ENCODE data around the gene FOXO3. TPM values are rescaled to one million over a fixed set of nuclear protein-coding genes. Genes with fewer than 3 reads are reported as not detected.

Gene FOXO3
- total and polyA plus RNA-seq, 7 donors = 13.8 to 84.7 (median 66.4) TPM

GRCh38 chr6:108711826-108712225 lies 151.1 kb downstream of the FOXO3 start:
- intact Hi-C loops (cut with DNase I) = loop anchor here (5.0 kb wide), 1 partner anchor 155 kb away; no protein-coding TSS in a partner anchor
- DNase-seq = no peak
- Histone ChIP-seq H3K36me3 (no peaks in the 10 kb centered on the region), H3K4me1 (peaks cover 0 to 60% (median 53%) of the 10 kb centered on the region in 4 donors), H3K9me3 (no peaks in the 10 kb centered on the region), H3K27me3 (no peaks in the 10 kb centered on the region), H3K27ac (peak overlapping the region in 3 of 4 donors; percentile 14 to 78 (median 76)), H3K4me3 (no peak overlapping the region)
- TF ChIP-seq POLR2AphosphoS5 (IDR thresholded peaks at IDR 0.05) (no peak), CTCF (IDR thresholded peaks at IDR 0.05) (no peak), EP300 (IDR thresholded peaks at IDR 0.05) (no peak), POLR2A (IDR thresholded peaks at IDR 0.05) (no peak)
- 81 to 85% methylated on average over 5 of the region's 5 CpGs for WGBS, 2 donors

- no peak for DNase-seq
- intact Hi-C loops (cut with DNase I) = loop anchor here (5.0 kb wide), 1 partner anchor 156 kb away; no protein-coding TSS in a partner anchor
Measured at GRCh38 chr6:108712946-108713345, 152.2 kb downstream of the FOXO3 start.

GRCh38 chr6:108714101-108714765 lies 153.5 kb downstream of the FOXO3 start:
- TF ChIP-seq POLR2AphosphoS5 (IDR thresholded peaks at IDR 0.05) (peak in 3 of 4 donors; percentile 4 to 55 (median 52)), POLR2A (IDR thresholded peaks at IDR 0.05) (no peak)
- peak; percentile 79 for DNase-seq
- H3K9me3 ChIP-seq = no peaks in the 10 kb centered on the region
- H3K27ac ChIP-seq = peak overlapping the region in 1 of 4 donors; percentile 46
- H3K4me3 ChIP-seq = no peak overlapping the region
- intact Hi-C loops (cut with DNase I) = loop anchor here (5.0 kb wide), 1 partner anchor 157 kb away; no protein-coding TSS in a partner anchor
- WGBS, 2 donors = 50 to 59% methylated on average over 7 of the region's 7 CpGs
- H3K27me3 ChIP-seq = no peaks in the 10 kb centered on the region
- no peaks in the 10 kb centered on the region for H3K36me3 ChIP-seq
- peaks cover 0 to 56% (median 49%) of the 10 kb centered on the region in 4 donors for H3K4me1 ChIP-seq

More at GRCh38 chr6:108712946-108713345, 152.2 kb downstream of the FOXO3 start:
- no peaks in the 10 kb centered on the region for H3K9me3 ChIP-seq
- H3K36me3 ChIP-seq = no peaks in the 10 kb centered on the region
- TF ChIP-seq CTCF (IDR thresholded peaks at IDR 0.05) (no peak), POLR2A (IDR thresholded peaks at IDR 0.05) (no peak), EP300 (IDR thresholded peaks at IDR 0.05) (no peak), POLR2AphosphoS5 (IDR thresholded peaks at IDR 0.05) (no peak)
- no peaks in the 10 kb centered on the region for H3K27me3 ChIP-seq
- WGBS, 2 donors = 40 to 75% methylated on average over 2 of the region's 2 CpGs
- no peak overlapping the region for H3K27ac ChIP-seq
- H3K4me3 ChIP-seq = no peak overlapping the region
- H3K4me1 ChIP-seq = peaks cover 0 to 60% (median 53%) of the 10 kb centered on the region in 4 donors

- H3K36me3 ChIP-seq = no peaks in the 10 kb centered on the region
- TF ChIP-seq POLR2AphosphoS5 (IDR thresholded peaks at IDR 0.05) = no peak
- TF ChIP-seq CTCF (IDR thresholded peaks at IDR 0.05) = no peak
- TF ChIP-seq EP300 (IDR thresholded peaks at IDR 0.05) = no peak
- TF ChIP-seq POLR2A (IDR thresholded peaks at IDR 0.05) = no peak
- intact Hi-C loops (cut with DNase I) = loop anchor here (5.0 kb wide), 1 partner anchor 158 kb away; no protein-coding TSS in a partner anchor
- no peak for DNase-seq
- no peaks in the 10 kb centered on the region for H3K27me3 ChIP-seq
- H3K4me3 ChIP-seq = no peak overlapping the region
- no peaks in the 10 kb centered on the region for H3K9me3 ChIP-seq
- peaks cover 0 to 50% (median 42%) of the 10 kb centered on the region in 4 donors for H3K4me1 ChIP-seq
- WGBS, 2 donors = 75 to 80% methylated on average over 9 of the region's 9 CpGs
- H3K27ac ChIP-seq = peak overlapping the region in 1 of 4 donors; percentile 46
Measured at GRCh38 chr6:108714766-108715414, 154.2 kb downstream of the FOXO3 start.

- Histone ChIP-seq H3K4me3 (no peak overlapping the region), H3K27me3 (no peaks in the 10 kb centered on the region), H3K36me3 (no peaks in the 10 kb centered on the region), H3K4me1 (peaks cover 0 to 40% (median 33%) of the 10 kb centered on the region in 4 donors), H3K27ac (no peak overlapping the region), H3K9me3 (no peaks in the 10 kb centered on the region)
- WGBS, 2 donors = 85 to 89% methylated on average over 5 of the region's 5 CpGs
- intact Hi-C loops (cut with DNase I) = no loop called here
- TF ChIP-seq CTCF (IDR thresholded peaks at IDR 0.05) (no peak), POLR2A (IDR thresholded peaks at IDR 0.05) (no peak), POLR2AphosphoS5 (IDR thresholded peaks at IDR 0.05) (no peak), EP300 (IDR thresholded peaks at IDR 0.05) (no peak)
- DNase-seq = no peak
Measured at GRCh38 chr6:108715832-108716231, 155.1 kb downstream of the FOXO3 start.
